Prostate gland (tissue), 2 donors: Measurements from ENCODE around the gene PRR23A. TPM values are rescaled to one million over a fixed set of nuclear protein-coding genes. Genes with fewer than 3 reads are reported as not detected.

ENCODE experiments used
- DNase-seq: peaks from one replicate; pipeline ENCODE4 v3.0.0-alpha.2; 2019; ENCODE audit warnings: low spot score
- H3K27ac ChIP-seq, 2 donors: fragments of 200-600 bp; sonication (generic); 2 replicates each; pipeline ENCODE4 v1.5.1; 2017 to 2019
- H3K27me3 ChIP-seq: fragments of 200-600 bp; sonication (generic); replicated peaks from 2 replicates; pipeline ENCODE4 v1.5.1; 2019; ENCODE audit not compliant: insufficient read depth
- H3K36me3 ChIP-seq, 2 donors: fragments of 200-600 bp; sonication (generic); 1 replicate in 1 of 2; 2 replicates in 1 of 2; pipeline versions ENCODE4 v1.5.1 to v1.8.1; 2017 to 2019
- H3K4me1 ChIP-seq: fragments of 200-600 bp; sonication (generic); replicated peaks from 2 replicates; pipeline ENCODE4 v1.5.1; 2019
- H3K4me3 ChIP-seq, 2 donors: fragments of 200-600 bp; sonication (generic); 2 replicates each; pipeline ENCODE4 v1.5.1; 2017 to 2019
- H3K9me3 ChIP-seq: fragments of 200-600 bp; sonication (generic); 2 replicates; pipeline ENCODE4 v1.5.1; 2017
- POLR2A ChIP-seq: fragments of 450-650 bp; IDR thresholded peaks from one replicate; pipeline ENCODE4 v1.6.1; 2016; ENCODE audit warnings: antibody characterized with exemption, mild to moderate bottlenecking
- POLR2AphosphoS5 ChIP-seq: sonication (generic); formaldehyde crosslinking; IDR thresholded peaks from one replicate; pipeline ENCODE4 v1.6.1; 2017; ENCODE audit warnings: antibody characterized with exemption
- WGBS: methylation state at CpG from one replicate; pipeline ENCODE4 v1.1.5; 2018; 5-methylcytosine and 5-hydroxymethylcytosine counted together
- intact Hi-C: fragments of 100-400 bp; cut with DNase I; formaldehyde crosslinking; loops from one replicate; pipeline ENCODE4 v1.14.2; 2022
- total RNA-seq, 2 donors: library from RNA; depleted of rRNA; stranded (reverse); fragments of >200 nt; gene quantifications; one replicate each; pipeline ENCODE4 v1.1.0, GENCODE V29; 2016
- TF ChIP-seq, protein P1 (sequence below), 4 experiments: fragments of 200-600 bp in 2 of 4; fragments of 450-650 bp in 2 of 4; sonication (generic) in 2 of 4; IDR thresholded peaks; 1 replicate in 3 of 4; 2 replicates in 1 of 4; pipeline ENCODE4 v1.5.1; 2016 to 2019; ENCODE audit warnings: antibody characterized with exemption in 4 of 4, mild to moderate bottlenecking in 2 of 4, moderate library complexity in 2 of 4

PRR23A gene
- total RNA-seq = 1 to 10 TPM in 1 of 2 donors, not detected in 1; 1.1 TPM

DNA sequence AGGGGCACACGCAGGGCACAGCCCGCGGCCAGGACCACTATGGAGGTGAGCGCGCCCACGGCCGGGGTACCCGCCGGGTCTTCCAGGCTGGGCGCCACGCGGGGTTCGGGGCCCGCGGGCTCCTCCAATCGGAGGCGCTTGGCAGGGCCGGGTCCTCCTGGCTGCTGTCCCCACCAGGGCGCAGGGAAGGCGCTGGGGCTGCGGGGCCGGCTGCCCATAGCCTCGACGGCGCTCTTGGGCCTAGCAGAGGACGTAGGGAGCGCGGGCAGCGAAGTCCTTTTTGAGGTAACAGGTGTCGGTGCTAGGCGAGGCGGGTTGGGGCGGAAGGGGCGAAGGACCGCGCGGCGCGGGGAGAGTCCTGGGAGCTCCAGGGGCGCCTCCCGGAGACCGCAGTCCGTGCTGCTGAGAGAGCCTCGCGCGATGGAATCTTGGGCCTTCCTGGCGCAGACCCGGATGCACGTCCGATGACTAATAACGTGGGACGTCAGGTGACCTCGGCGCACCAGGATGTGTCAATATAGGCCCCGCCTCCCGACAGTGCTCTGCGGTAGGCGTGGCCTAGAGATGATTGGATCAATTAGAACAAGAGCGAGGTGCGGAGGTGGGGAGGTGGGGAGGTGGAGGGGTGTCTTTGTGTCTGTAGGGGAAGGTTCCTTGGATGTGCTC lies at the start of gene PRR23A:
TSS of gene PRR23A (minus strand) at position 218 of the 666 bp plus-strand sequence. CDS start at position 218, 0 bp downstream.
- intact Hi-C loops = no loop called here
- H3K4me3 ChIP-seq = no peak within 1 kb of the TSS
- no peak within 1 kb of the TSS for H3K27ac ChIP-seq
- no peaks in the 10 kb centered on the region for H3K9me3 ChIP-seq
- no peaks in the 10 kb centered on the region for H3K36me3 ChIP-seq
- DNase-seq = no peak
- no peaks in the 10 kb centered on the region for H3K27me3 ChIP-seq
- H3K4me1 ChIP-seq = no peaks in the 10 kb centered on the region
- TF ChIP-seq, protein P1, sequence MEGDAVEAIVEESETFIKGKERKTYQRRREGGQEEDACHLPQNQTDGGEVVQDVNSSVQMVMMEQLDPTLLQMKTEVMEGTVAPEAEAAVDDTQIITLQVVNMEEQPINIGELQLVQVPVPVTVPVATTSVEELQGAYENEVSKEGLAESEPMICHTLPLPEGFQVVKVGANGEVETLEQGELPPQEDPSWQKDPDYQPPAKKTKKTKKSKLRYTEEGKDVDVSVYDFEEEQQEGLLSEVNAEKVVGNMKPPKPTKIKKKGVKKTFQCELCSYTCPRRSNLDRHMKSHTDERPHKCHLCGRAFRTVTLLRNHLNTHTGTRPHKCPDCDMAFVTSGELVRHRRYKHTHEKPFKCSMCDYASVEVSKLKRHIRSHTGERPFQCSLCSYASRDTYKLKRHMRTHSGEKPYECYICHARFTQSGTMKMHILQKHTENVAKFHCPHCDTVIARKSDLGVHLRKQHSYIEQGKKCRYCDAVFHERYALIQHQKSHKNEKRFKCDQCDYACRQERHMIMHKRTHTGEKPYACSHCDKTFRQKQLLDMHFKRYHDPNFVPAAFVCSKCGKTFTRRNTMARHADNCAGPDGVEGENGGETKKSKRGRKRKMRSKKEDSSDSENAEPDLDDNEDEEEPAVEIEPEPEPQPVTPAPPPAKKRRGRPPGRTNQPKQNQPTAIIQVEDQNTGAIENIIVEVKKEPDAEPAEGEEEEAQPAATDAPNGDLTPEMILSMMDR (IDR thresholded peaks at IDR 0.05) = no peak
- TF ChIP-seq POLR2A (no peak), POLR2AphosphoS5 (no peak)
- 69% methylated on average over 39 of the region's 60 CpGs for WGBS

DNA sequence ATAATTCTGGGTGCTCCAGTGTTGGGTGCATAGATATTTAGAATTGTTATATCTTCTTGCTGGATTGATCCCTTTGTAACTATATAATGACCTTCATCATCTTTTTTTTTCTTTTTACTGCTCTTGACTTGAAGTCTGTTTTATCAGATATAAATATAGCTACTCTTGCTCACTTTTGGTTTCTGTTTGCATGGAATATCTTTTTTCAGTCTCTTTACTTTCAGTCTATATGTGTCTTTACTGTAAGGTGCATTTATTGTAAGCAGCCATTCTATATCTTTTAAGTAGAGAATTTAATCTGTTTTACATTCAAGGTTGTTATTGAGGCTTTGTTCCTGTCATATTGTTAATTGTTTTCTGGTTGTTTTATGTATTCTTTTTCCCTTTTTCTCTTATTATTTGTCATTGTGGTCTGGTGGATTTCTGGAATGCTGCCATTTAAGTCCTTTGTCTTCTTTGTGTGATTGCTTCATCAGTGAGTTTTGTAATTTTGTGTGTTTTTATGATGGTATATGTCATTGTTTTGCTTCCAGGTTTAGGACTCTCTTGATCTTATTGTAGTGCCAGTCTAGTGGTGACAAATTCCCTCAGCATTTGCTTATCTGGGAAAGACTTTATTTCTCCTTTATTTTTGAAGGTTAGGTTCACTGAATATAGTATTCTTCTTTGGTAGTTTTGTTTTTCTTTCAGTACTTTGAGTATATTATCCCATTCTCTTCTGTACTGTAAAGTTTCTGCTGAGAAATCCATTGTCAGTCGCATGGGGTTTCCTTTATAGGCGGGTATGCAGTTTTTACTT lies 46.9 kb upstream of the PRR23A start:
- H3K4me1 ChIP-seq = no peaks in the 10 kb centered on the region

DNA sequence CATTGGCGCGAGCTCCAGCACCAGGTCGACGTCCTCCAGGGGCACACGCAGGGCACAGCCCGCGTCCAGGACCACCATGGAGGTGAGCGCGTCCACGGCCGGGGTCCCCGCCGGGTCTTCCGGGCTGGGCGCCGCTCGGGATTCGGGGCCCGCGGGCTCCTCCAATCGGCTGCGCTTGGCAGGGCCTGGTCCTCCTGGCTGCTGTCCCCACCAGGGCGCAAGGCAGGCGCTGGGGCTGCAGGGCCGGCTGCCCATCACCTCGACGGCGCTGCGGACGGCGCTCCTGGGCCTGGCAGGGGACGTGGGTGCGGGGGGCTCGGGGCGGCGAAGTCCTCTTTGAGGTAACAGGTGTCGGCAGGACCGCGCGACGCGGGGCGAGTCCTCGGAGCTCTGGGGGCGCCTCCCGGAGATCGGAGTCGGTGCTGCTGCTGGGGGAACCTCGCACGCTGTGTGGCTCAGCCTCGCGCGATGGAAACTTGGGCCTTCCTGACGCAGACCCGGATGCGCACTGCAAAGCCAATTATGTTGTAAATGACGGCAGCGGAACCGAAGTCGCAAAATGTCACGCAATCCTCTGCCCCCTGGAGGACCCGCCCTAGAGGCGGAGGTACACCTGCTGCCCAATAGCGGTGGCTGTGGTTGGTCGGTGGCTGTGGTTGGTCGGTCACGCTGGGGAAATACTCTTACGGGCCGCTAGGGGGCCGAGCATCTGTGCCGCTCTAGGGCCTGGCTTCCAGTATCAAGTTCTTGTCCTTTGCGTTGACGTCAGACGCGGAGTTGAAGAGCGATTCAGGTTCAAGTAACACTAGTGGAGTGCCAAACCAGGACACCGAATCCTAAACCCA lies 38.5 kb upstream of the PRR23A start, which contains the start of gene PRR23C:
TSS of gene PRR23C (minus strand) at position 527 of the 845 bp plus-strand sequence. CDS start at position 255, 272 bp downstream.
- DNase-seq = no peak
- H3K4me3 ChIP-seq = no peak within 1 kb of the TSS
- WGBS = 59% methylated on average over 67 of the region's 77 CpGs

More for the DNA sequence above, 46.9 kb upstream of the PRR23A start:
- no peaks in the 10 kb centered on the region for H3K36me3 ChIP-seq
- no peaks in the 10 kb centered on the region for H3K9me3 ChIP-seq
- intact Hi-C loops = no loop called here
- H3K27me3 ChIP-seq = no peaks in the 10 kb centered on the region
- DNase-seq = no peak
- no peak overlapping the region for H3K4me3 ChIP-seq
- no peak overlapping the region for H3K27ac ChIP-seq
- WGBS = 93% methylated on average over 2 of the region's 2 CpGs
- TF ChIP-seq POLR2A (no peak), POLR2AphosphoS5 (no peak)
- TF ChIP-seq, protein P1 (IDR thresholded peaks at IDR 0.05) = no peak

DNA sequence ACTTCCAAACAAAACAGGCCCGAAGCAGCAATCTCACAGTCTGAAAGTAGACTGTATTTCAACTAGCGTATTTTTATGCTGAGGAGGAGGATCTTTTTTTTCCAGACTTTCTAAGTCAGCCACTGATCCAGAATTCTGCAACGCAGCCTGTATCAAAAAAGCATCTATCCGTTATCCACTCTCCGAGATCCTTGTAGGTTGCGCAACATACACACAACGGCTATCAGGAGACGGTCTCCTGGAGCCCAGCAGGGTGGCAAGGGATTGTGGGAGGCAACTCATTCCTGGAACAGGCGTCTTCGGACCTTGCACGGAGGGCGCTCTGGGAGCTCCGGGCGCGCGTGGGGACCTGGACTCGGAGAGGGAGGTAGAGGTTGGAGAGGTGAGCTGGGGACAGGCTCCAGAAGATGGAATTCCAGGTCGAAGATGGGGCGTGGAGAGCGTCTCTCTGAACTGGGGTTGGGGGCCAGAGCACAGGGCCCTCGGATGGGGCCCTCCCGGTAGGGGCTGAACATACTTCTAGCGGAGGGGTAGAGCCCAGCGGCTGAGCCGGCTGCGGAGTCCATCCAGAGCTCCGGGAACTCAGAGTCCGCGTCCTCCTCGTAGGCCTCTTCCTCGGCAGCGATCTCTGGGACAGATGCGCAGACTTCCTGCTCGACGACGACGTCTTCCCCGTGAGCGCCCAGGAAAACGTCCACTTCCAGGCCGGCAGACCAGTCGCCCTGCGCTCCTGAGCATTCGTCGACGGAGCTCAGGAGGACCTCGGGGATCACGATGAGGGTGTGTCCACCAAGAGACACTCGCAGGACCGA lies 37.7 kb upstream of the PRR23A start:
- TF ChIP-seq POLR2A (no peak), POLR2AphosphoS5 (no peak)
- TF ChIP-seq, protein P1 (IDR thresholded peaks at IDR 0.05) = no peak
- intact Hi-C loops = no loop called here
- 77% methylated on average over 42 of the region's 50 CpGs for WGBS

More for the DNA sequence above, 38.5 kb upstream of the PRR23A start, which contains the start of gene PRR23C:
- Histone ChIP-seq H3K27me3 (no peaks in the 10 kb centered on the region), H3K36me3 (no peaks in the 10 kb centered on the region), H3K27ac (no peak within 1 kb of the TSS), H3K9me3 (no peaks in the 10 kb centered on the region), H3K4me1 (no peaks in the 10 kb centered on the region)
- intact Hi-C loops = no loop called here
- no peak for TF ChIP-seq POLR2AphosphoS5
- TF ChIP-seq, protein P1 (IDR thresholded peaks at IDR 0.05) = no peak
- TF ChIP-seq POLR2A = no peak

More for the DNA sequence above, 37.7 kb upstream of the PRR23A start:
- Histone ChIP-seq H3K4me1 (no peaks in the 10 kb centered on the region), H3K36me3 (no peaks in the 10 kb centered on the region), H3K9me3 (no peaks in the 10 kb centered on the region), H3K4me3 (no peak overlapping the region), H3K27me3 (no peaks in the 10 kb centered on the region), H3K27ac (no peak overlapping the region)
- DNase-seq = no peak
